Activated naive CD8-positive, alpha-beta T cell (primary cell): ENCODE results near the gene MYRFL.
"Not testable (repeated sequence)": the region's sequence is repeated elsewhere in the genome, so short reads cannot be mapped to it uniquely, and the experiment has no call there.

Experiments used
- H3K27ac Mint-ChIP-seq: one replicate; pipeline ENCODE4 v1.8.0; 2021; ENCODE audit warnings: mixed read lengths
- H3K27me3 Mint-ChIP-seq: one replicate; pipeline ENCODE4 v1.8.0; 2021; ENCODE audit warnings: mixed read lengths
- H3K36me3 Mint-ChIP-seq: one replicate; pipeline ENCODE4 v1.8.0; 2021; ENCODE audit warnings: mixed read lengths
- H3K4me1 Mint-ChIP-seq: one replicate; pipeline ENCODE4 v1.8.0; 2021; ENCODE audit warnings: low read depth, mixed read lengths
- H3K4me3 Mint-ChIP-seq: one replicate; pipeline ENCODE4 v1.8.0; 2021; ENCODE audit warnings: mild to moderate bottlenecking, mixed read lengths
- H3K9me3 Mint-ChIP-seq: one replicate; pipeline ENCODE4 v1.8.0; 2021; ENCODE audit warnings: low read depth, mixed read lengths

MYRFL gene

GRCh38 chr12:69834147-69834546 is 9.1 kb downstream of the MYRFL start:
- no peak overlapping the region for H3K4me3 Mint-ChIP-seq
- no peak overlapping the region for H3K27ac Mint-ChIP-seq
- no peaks in the 10 kb centered on the region for H3K36me3 Mint-ChIP-seq
- H3K9me3 Mint-ChIP-seq = no peaks in the 10 kb centered on the region
- no peaks in the 10 kb centered on the region for H3K4me1 Mint-ChIP-seq
- peaks cover 14% of the 10 kb centered on the region for H3K27me3 Mint-ChIP-seq

DNA sequence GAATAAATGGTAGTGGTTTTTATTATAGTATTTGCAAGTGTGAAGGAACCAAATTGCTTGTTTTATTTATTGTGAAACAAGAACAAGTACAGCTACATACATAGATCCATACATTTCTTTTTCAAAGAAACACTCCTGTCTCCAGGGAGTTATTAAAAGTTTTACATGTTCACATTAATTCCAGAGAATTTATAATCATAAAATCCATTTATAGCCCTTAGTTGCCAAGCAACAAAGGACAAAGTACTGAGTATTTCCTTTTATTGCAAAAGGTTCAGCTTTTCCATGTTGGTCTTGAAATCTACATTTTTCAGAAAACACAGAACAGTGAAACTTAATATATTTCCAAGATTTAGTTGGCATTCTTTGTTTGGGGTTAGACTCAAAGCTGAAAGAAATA is 9.5 kb downstream of the MYRFL start:
- Mint-ChIP-seq H3K4me1 (no peaks in the 10 kb centered on the region), H3K9me3 (no peaks in the 10 kb centered on the region), H3K36me3 (no peaks in the 10 kb centered on the region), H3K27ac (no peak overlapping the region), H3K4me3 (no peak overlapping the region), H3K27me3 (peaks cover 14% of the 10 kb centered on the region)

GRCh38 chr12:69835081-69835480 is 10.1 kb downstream of the MYRFL start:
- H3K9me3 Mint-ChIP-seq = no peaks in the 10 kb centered on the region
- no peak overlapping the region for H3K4me3 Mint-ChIP-seq
- H3K27me3 Mint-ChIP-seq = peaks cover 14% of the 10 kb centered on the region
- H3K27ac Mint-ChIP-seq = no peak overlapping the region
- H3K4me1 Mint-ChIP-seq = no peaks in the 10 kb centered on the region
- no peaks in the 10 kb centered on the region for H3K36me3 Mint-ChIP-seq

- H3K9me3 Mint-ChIP-seq = no peaks in the 10 kb centered on the region
- no peaks in the 10 kb centered on the region for H3K36me3 Mint-ChIP-seq
Observed at GRCh38 chr12:69836015-69836414, 11.0 kb downstream of the MYRFL start.

DNA sequence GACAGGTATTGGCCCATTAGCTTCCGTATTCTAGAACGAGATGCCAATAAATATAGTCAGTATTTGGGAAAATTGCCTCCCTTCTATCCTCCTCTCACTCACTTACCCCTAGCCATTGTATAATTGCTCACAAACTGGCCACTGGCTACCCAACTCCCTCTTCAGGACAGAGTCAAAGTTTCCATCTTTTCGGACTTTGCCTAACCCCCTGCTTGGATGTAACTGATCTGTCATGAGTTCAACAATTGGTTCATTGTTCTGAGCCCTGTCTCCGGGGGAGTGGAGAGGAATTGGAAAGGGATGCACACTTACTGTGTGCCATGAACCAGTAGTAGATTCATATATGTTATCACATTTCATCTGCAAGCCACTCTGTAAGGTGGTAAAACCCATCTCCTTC is 12.2 kb downstream of the MYRFL start:
- peaks cover 10% of the 10 kb centered on the region for H3K27me3 Mint-ChIP-seq

More at GRCh38 chr12:69836015-69836414, 11.0 kb downstream of the MYRFL start:
- H3K4me3 Mint-ChIP-seq = no peak overlapping the region
- H3K4me1 Mint-ChIP-seq = no peaks in the 10 kb centered on the region
- no peak overlapping the region for H3K27ac Mint-ChIP-seq
- H3K27me3 Mint-ChIP-seq = peaks cover 13% of the 10 kb centered on the region

DNA sequence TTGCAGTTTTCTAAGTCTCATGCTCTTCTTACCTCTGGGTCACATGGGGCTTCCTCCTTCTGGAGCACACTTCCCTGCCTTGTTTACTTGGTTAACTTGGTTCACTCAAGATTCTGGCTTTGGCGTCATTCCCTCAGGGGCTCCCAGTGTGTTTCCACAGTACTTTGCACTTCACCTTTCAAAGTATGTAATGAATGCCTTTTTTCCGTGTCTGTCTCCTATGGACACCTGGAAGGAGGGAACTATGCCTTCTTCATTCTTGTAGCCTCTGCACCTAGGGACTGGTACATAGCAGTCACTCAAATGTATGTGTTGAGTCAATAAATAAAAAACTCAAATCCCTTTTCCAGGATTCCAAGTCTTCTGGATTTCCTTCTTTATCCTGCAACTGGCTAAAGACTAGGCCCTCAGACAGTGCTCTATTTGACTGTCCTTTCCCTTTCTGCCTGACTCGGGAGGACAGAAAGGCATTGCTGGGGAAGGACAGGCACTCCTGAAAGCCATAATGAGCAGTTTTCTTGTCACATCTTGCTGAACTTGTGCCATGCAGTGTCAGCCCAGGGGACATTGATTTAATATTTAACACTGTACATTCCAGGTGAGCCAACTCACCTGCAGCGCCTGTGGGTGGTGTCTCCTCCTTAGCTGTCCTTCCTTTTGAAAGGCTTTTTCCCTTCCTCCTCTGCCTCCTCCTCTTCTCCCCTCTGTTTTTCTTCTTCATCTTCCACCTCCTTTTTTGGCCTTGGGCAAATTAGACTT is 12.8 kb downstream of the MYRFL start:
- Mint-ChIP-seq H3K4me3 (no peak overlapping the region), H3K36me3 (no peaks in the 10 kb centered on the region), H3K4me1 (no peaks in the 10 kb centered on the region), H3K27ac (no peak overlapping the region), H3K9me3 (no peaks in the 10 kb centered on the region), H3K27me3 (peaks cover 5% of the 10 kb centered on the region)

More for the DNA sequence above, 12.2 kb downstream of the MYRFL start:
- Mint-ChIP-seq H3K27ac (no peak overlapping the region), H3K36me3 (no peaks in the 10 kb centered on the region), H3K4me1 (no peaks in the 10 kb centered on the region), H3K4me3 (no peak overlapping the region), H3K9me3 (no peaks in the 10 kb centered on the region)

GRCh38 chr12:69840727-69841126 is 15.7 kb downstream of the MYRFL start:
- no peaks in the 10 kb centered on the region for H3K36me3 Mint-ChIP-seq
- H3K27ac Mint-ChIP-seq = no peak overlapping the region
- H3K9me3 Mint-ChIP-seq = no peaks in the 10 kb centered on the region
- H3K4me3 Mint-ChIP-seq = no peak overlapping the region
- H3K4me1 Mint-ChIP-seq = no peaks in the 10 kb centered on the region
- H3K27me3 Mint-ChIP-seq = peaks cover 4% of the 10 kb centered on the region

GRCh38 chr12:69843608-69844007 is 18.6 kb downstream of the MYRFL start:
- Mint-ChIP-seq H3K9me3 (no peaks in the 10 kb centered on the region), H3K27ac (no peak overlapping the region), H3K4me1 (no peaks in the 10 kb centered on the region), H3K36me3 (no peaks in the 10 kb centered on the region), H3K27me3 (peaks cover 5% of the 10 kb centered on the region), H3K4me3 (no peak overlapping the region)

DNA sequence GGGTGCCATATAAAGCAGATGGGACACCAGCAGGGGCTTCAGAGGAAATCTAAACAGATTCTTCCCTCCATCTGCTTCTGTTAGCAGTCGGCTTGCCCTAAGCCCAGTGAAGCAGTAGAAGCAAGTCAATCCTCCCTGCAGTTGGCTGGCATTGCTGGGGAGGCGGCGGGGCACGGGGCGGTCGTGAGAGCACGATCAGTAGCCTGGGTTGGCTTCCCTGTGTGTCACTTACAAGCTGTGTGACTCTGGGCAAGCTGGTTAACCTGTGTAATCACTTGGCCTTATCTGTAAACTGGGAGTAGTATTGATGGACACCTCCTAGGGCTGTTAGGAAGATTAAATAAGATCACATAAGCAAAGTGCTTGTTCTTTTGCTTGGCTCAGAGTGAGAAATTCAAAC is 19.4 kb downstream of the MYRFL start:
- Mint-ChIP-seq H3K9me3 (no peaks in the 10 kb centered on the region), H3K27ac (no peak overlapping the region), H3K4me1 (no peaks in the 10 kb centered on the region), H3K36me3 (no peaks in the 10 kb centered on the region), H3K27me3 (peaks cover 5% of the 10 kb centered on the region), H3K4me3 (no peak overlapping the region)

GRCh38 chr12:69844836-69845235 is 19.8 kb downstream of the MYRFL start:
- no peaks in the 10 kb centered on the region for H3K36me3 Mint-ChIP-seq
- peaks cover 5% of the 10 kb centered on the region for H3K27me3 Mint-ChIP-seq
- no peaks in the 10 kb centered on the region for H3K4me1 Mint-ChIP-seq
- H3K27ac Mint-ChIP-seq = no peak overlapping the region
- H3K4me3 Mint-ChIP-seq = no peak overlapping the region
- H3K9me3 Mint-ChIP-seq = no peaks in the 10 kb centered on the region

- peaks cover 6% of the 10 kb centered on the region for H3K27me3 Mint-ChIP-seq
- no peaks in the 10 kb centered on the region for H3K4me1 Mint-ChIP-seq
- H3K36me3 Mint-ChIP-seq = no peaks in the 10 kb centered on the region
- no peak overlapping the region for H3K27ac Mint-ChIP-seq
- H3K4me3 Mint-ChIP-seq = no peak overlapping the region
- no peaks in the 10 kb centered on the region for H3K9me3 Mint-ChIP-seq
Observed at GRCh38 chr12:69846976-69847375, 21.9 kb downstream of the MYRFL start.

GRCh38 chr12:69851976-69852375 is 26.9 kb downstream of the MYRFL start:
- peaks cover 3% of the 10 kb centered on the region for H3K27me3 Mint-ChIP-seq
- H3K4me1 Mint-ChIP-seq = no peaks in the 10 kb centered on the region
- H3K27ac Mint-ChIP-seq = no peak overlapping the region
- peaks cover 4% of the 10 kb centered on the region for H3K36me3 Mint-ChIP-seq
- no peak overlapping the region for H3K4me3 Mint-ChIP-seq
- peaks cover 4% of the 10 kb centered on the region for H3K9me3 Mint-ChIP-seq

- not testable (repeated sequence) for H3K27ac Mint-ChIP-seq, H3K36me3 Mint-ChIP-seq, H3K27me3 Mint-ChIP-seq, H3K9me3 Mint-ChIP-seq, H3K4me1 Mint-ChIP-seq, H3K4me3 Mint-ChIP-seq
Observed at GRCh38 chr12:69853176-69853961, 28.3 kb downstream of the MYRFL start.

GRCh38 chr12:69866698-69867097 is 41.7 kb downstream of the MYRFL start:
- H3K36me3 Mint-ChIP-seq = no peaks in the 10 kb centered on the region
- no peak overlapping the region for H3K4me3 Mint-ChIP-seq
- no peaks in the 10 kb centered on the region for H3K9me3 Mint-ChIP-seq
- H3K4me1 Mint-ChIP-seq = no peaks in the 10 kb centered on the region
- peaks cover 20% of the 10 kb centered on the region for H3K27me3 Mint-ChIP-seq
- H3K27ac Mint-ChIP-seq = no peak overlapping the region

DNA sequence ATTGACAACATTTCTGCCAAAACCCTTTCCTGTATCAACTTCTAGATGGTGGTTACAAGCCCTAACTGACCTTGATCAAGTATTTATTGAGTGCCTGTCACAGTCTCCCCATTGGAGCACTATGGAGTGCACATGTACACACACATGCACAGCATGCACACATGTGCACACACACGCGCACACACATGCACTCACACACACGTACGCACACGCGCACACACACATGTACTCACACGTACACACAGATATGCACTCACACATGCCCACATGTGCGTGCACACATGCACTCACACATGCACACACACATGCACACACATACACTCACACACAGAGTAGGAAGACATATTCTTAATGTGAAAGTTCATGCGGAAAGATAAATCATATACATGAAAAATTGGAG is 43.7 kb downstream of the MYRFL start:
- H3K4me3 Mint-ChIP-seq = no peak overlapping the region
- no peaks in the 10 kb centered on the region for H3K4me1 Mint-ChIP-seq
- no peaks in the 10 kb centered on the region for H3K9me3 Mint-ChIP-seq
- H3K36me3 Mint-ChIP-seq = no peaks in the 10 kb centered on the region
- no peak overlapping the region for H3K27ac Mint-ChIP-seq
- H3K27me3 Mint-ChIP-seq = peaks cover 16% of the 10 kb centered on the region
